Epithelial cell of proximal tubule (primary cell): ENCODE measurements around the gene TRABD. TPM values are rescaled to one million over a fixed set of nuclear protein-coding genes. Genes with fewer than 3 reads are reported as not detected.
A peak's percentile ranks its signal among the peaks of the same experiment; 100 is the strongest.

ENCODE experiments used
- DNase-seq: peaks from one replicate; pipeline ENCODE4 v3.0.0-alpha.2; 2011; ENCODE audit warnings: low read depth
- H3K4me3 ChIP-seq: 2 replicates; pipeline ENCODE4 v1.5.1; 2011; ENCODE audit warnings: low read depth, mild to moderate bottlenecking, low read length
- total RNA-seq: library from RNA; depleted of rRNA; stranded (reverse); fragments of >200 nt; gene quantifications from 2 replicates; pipeline ENCODE4 v1.2.3, GENCODE V29; 2015
- TF ChIP-seq, protein P1 (sequence below): conservative IDR thresholded peaks from 2 replicates; pipeline ENCODE4 v1.5.1; 2012; ENCODE audit warnings: low read depth, mild to moderate bottlenecking, low read length

The TRABD gene
- total RNA-seq, 1 donor from 2014 or later, result 55.5 TPM

DNA sequence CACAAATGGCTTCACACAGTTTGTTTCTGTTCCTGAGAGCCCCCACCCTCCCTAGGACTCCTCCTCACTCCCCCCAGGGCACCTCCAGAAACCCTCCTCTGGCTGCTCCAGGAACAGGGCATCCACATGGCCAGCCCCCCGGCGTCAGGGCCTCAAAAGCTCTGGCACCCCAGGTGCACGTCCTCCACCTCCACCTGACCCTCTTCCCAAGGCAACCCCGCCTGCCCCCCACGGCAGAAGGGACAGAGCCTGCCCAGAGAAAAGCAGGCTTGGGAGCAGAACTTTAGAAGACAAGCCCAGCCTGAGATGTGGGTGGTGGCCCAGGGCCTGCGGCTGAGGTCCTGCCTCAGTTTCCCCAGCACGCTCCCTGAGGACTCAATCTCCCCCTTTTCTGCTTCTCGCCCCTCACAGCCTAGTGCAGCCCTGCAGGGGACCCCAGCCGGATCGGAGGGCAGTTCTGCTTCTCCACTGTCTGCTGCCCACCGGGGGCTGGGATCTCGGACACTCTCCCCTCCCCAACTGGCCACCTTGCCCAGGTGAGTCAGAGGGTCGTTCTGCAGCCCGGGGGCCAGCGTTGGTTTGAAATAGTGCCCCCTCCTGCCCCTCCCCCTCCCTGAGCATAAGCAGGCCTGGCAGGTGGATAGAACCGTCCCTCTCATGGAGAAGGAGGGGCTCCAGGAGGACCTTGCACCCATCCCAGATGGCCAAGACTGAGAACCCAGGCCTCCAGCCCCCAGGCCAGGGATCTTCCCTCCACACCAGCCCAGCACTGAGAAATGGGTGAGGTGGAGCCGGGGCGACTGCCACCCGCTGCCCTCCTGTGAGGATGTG is 2.4 kb upstream of the TRABD start:
- H3K4me3 ChIP-seq, result no peak overlapping the region
- TF ChIP-seq, protein P1, sequence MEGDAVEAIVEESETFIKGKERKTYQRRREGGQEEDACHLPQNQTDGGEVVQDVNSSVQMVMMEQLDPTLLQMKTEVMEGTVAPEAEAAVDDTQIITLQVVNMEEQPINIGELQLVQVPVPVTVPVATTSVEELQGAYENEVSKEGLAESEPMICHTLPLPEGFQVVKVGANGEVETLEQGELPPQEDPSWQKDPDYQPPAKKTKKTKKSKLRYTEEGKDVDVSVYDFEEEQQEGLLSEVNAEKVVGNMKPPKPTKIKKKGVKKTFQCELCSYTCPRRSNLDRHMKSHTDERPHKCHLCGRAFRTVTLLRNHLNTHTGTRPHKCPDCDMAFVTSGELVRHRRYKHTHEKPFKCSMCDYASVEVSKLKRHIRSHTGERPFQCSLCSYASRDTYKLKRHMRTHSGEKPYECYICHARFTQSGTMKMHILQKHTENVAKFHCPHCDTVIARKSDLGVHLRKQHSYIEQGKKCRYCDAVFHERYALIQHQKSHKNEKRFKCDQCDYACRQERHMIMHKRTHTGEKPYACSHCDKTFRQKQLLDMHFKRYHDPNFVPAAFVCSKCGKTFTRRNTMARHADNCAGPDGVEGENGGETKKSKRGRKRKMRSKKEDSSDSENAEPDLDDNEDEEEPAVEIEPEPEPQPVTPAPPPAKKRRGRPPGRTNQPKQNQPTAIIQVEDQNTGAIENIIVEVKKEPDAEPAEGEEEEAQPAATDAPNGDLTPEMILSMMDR, result no peak
- no peak for DNase-seq

DNA sequence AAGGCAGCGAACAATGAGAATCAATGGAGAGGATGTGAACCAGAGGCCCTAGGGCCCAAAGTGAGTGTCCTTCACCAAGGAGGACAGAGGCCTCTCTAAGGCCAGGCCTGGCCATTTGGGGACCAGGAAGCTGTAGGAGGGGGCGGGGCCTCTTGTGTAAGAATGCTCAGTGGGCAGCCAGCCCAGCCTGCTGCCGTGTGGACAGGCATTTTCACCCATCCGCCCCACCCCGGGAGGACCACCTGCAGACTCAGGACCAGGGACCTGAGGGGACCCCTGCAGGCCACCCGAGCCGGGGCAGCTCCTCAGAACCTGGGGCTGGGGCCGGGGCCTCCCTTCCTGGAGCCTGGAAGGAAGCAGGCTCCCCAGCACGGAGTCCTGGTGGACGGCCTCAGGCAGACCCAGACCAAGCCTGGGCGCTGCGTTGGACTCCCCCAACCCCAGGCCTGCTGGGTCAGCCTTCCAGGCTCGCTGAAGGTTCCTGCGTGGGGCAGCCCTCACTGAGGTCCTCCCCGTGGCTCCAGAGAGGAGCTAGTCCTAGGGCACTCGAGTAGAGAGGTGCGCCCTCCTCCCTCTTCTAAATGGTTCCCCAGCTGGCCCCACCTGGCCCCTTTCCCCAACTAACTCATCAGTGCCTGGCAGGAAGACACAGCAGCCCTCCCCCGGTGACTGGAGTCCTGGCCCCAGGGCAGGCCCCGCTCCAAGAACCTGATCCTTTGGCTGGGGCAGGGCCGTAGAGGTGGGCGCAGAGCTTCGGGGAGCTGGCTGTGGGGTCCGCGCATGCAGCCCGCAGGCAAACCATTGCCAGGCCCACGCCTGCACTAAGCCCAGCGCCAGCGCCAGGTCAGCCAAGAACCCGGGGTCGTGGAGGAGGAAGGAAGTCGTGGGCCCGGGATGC is 1.5 kb upstream of the TRABD start:
- H3K4me3 ChIP-seq, result no peak overlapping the region
- DNase-seq, result no peak
- TF ChIP-seq, protein P1, result no peak

DNA sequence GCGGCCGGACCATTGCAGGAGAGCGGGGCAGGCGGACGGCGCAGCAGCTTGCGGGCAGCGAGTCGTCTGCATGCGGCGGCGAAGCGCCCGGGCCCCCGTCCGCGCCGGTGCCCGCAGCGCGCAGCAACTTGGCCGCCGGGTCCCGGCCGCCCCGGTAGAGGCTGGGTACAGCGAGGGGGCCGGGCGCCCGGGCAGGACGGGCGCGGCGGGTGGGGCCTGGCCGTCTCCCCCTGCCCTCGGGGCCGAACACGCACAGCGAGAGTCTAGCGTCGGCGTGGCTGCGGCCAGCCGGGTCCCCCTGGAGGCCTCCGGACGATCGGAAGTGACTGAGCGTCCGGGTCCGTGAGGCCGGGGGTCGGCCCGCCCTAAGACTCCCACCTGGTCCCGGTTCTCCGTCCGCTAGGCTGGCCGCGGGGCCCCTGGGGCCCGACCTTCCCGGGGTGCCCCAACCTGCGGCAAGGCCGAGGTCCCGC is 775 bp upstream of the TRABD start:
- no peak for DNase-seq
- peak overlapping the region; percentile 66 for H3K4me3 ChIP-seq
- TF ChIP-seq, protein P1, result no peak

DNA sequence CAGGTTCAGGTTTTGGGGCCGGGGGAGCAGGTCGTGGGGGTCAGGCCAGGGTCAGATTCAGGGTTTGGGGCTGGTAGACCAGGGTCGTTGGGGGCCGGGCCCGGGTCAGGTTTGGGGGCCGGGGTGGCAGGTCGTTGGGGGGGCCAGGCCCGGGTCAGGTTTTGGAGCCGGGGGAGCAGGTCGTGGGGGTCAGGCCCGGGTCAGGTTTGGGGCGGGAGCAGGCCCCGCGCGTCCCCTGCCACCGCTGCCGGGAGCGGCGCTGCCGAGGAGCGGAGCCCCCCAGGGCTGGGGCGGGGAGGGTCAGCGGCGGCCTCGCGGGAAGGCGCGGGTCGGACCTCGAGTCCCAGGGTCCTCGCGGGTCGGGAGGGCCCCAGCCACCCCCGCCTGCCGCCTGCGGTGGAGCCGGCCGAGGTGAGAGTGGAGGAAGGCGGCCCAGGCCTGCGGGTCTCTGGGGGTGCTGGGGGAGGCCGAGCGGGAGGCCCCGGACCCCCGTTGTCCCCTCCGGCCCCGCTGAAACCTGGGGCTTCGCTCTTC is 535 bp downstream of the TRABD start:
- TF ChIP-seq, protein P1, result no peak

DNA sequence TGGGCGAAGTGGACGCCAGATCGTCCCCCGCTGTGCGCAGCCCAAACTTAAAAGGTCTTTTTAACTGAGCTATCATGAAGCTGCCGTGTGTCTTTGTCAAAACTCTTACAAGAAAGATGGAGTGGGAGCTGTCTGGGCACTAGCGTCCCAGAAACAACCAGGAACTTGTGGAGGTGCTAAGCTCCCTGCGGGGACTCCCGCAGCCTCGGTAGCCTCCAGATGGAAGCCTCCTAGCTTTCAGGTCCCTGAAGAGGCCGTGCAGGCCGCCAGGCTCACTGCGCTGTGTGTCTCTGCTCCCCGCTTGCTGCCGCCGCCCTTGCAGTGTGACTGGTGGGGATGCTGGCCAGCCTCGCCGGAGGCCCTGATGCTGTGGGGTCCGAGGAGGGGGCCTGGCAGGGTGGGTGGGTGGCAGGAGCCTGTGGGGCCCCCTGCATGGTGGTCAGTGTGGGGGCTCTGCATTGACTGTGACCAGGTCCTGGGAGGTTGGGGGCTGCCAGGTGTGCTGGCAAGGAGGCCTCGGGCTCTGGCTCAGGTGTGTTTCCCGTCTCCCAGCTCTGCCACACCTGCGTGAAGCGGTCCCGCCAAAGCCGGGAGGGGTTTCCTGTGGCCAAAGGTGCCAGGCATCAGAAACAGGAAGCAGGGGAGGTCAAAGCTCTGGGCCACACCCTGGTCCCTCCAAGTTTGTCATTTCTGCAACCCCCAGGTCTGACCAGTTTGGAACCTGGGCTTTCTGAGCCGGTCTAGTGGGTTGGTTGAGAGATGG is 1.2 kb downstream of the TRABD start:
- DNase-seq, result no peak
- TF ChIP-seq, protein P1, result no peak
- H3K4me3 ChIP-seq, result peak overlapping the region; percentile 75

More for the DNA sequence above, 535 bp downstream of the TRABD start:
- no peak for DNase-seq
- H3K4me3 ChIP-seq, result peak overlapping the region; percentile 75

DNA sequence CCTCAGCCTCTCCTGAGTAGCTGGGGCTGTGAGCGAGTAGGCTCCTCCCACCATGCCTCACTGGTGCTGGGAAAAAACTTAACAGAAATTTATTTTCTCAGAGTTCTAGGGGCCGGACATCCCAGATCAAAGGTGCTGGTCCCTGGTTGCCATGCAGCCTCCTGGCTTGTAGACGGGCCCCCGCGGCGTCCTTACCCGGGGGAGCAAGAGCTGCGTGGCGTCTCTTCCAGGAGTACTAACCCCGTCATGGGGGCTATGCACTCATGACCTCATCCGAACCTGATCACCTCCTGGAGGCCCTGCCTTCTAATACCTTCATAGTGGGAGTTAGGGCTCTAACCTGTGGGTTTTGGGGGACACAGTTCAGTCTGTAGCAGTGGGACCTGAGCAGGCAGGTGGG is 2.6 kb downstream of the TRABD start:
- TF ChIP-seq, protein P1, result no peak
- DNase-seq, result no peak
- H3K4me3 ChIP-seq, result no peak overlapping the region
